ENCODE measurements around the gene NR1D1.
"Not testable (repeated sequence)": the region's sequence is repeated elsewhere in the genome, so short reads cannot be mapped to it uniquely, and the experiment has no call there.

Gene NR1D1

DNA sequence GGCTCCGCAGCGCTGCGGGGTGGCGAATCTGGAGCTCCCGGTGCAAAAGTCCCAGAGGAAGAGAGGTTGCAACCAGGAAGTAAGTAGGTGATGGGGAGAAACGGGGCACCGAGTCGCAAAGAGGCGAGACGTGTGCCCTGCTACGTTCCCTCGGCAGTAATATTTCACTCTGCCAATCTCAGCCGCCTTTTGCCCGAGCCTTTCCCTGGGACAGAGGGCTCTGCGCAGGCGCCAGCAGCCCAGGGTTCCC, at the start of gene NR1D1:
NR1D1 (minus strand) TSS at position 171 of the 250 bp plus-strand sequence. CDS start 495 bp downstream, outside the sequence.
- no peak for DNase-seq (ENCODE audit: low spot score)

DNA sequence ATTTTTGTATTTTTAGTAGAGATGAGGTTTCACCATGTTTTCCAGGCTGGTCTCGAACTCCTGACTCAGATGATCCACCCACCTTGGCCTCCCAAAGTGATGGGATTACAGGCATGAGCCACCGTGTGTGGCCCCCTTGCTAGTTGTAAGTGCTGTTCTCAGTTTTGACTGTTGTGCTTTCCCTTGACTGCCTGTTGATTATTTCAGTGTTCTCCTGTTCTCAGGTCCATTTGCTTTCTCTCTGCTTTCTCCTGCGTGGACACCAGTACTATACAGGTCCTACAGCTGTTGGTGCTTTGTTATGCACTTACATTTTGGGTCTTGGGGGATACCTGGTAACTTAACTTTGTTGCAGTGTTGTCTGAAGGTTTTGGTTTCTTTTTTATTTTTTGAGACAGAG, 48.1 kb upstream of the NR1D1 start:
- no peak for DNase-seq (ENCODE audit: low spot score)

DNA sequence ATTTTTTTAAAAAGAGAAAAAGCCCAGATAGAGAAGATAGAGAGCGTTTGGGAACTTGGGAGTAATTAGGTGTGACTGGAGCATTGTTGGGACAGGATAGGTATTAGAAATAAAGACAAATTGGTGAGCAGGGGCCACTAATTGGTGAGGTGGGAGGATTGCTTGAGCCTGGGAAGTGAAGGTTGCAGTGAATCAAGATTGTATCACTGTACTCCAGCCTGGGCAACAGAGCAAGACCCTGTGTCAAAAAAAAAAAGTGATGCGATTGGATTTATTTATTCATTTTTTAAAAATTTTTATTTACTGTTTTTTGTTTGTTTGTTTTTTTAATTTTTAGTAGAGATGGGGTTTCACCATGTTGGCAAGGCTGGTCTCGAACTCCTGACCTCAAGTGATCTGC, 45.1 kb upstream of the NR1D1 start:
- DNase-seq (ENCODE audit: low spot score), result no peak

DNA sequence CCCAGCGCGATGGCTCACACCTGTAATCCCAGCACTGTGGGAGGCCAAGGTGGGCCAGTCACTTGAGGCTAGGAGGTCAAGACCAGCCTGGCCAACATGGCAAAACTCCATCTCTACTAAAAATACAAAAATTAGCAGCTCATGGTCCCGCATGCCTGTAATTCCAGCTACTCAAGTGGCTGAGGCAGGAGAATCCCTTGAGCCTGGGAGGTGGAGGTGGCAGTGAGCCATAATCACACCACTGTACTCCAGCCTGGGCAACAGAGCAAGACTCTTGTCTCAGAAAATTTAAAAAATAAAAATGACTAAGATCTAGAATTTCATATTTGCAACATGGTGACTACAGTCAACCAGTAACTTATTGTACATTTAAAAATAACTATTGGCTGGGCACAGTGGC, 42.8 kb upstream of the NR1D1 start:
- not testable (repeated sequence) for DNase-seq (ENCODE audit: low spot score)

DNA sequence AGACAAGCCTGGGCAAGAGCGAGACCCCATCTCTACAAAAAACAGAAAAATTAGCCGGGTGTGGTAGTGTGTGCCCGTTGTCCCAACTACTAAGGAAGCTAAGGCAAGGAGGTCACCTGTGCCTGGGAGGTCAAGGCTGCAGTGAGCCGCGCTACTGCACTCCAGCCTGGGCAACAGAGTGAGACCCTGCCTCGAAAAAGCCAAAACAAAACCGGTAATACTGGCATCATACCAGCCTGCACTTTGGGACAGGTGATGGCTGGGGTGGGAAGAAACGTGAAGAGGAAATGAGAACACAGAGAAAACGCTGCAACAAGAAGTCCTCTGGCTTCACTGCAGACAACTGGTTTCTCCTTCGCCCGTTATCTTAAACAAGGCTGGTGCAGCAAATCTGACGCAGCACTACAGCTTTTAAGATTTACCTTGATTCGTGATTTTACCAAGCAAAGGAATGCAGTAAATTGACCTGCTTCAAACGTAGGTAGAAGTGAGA, 39.2 kb upstream of the NR1D1 start:
- DNase-seq (ENCODE audit: low spot score), result no peak

DNA sequence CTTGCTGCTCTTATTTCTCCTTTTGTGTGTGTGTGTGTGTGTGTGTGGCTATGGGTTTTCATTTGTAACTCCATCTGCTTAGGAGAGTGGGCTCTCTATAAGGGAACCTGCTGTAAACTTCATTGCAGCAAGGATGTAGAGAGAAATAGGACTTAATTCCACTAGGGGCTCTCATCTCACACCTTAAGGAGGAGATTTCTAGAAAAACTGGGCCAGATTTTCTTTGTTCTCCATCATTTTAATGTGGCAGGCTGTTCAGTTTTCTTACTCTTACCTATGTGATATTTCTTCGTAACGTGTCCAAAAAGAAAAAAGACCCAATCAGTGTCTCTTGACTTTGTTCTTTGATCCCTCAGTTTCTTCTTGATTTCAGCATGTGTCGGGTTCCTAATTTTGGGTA, 35.4 kb upstream of the NR1D1 start:
- no peak for DNase-seq (ENCODE audit: low spot score)

DNA sequence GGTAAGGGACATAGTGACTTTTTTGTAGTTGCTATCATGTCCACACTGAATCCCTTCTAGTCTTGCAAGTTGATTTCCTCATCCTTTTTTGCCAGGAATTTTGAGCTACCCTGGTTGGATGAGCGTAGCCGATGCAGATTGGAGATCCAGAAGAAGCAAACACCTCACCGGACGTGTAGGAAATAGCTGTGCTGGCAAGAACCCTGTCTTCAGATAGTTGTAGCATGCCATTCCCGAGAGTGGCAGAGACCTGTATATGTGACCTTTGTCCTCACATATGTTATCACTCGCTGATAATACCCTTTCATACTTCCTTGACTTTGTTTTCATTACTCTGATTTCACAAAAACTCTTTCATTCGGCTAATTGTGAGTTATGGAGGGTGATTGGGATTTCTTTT, 33.8 kb upstream of the NR1D1 start:
- DNase-seq (ENCODE audit: low spot score), result no peak

DNA sequence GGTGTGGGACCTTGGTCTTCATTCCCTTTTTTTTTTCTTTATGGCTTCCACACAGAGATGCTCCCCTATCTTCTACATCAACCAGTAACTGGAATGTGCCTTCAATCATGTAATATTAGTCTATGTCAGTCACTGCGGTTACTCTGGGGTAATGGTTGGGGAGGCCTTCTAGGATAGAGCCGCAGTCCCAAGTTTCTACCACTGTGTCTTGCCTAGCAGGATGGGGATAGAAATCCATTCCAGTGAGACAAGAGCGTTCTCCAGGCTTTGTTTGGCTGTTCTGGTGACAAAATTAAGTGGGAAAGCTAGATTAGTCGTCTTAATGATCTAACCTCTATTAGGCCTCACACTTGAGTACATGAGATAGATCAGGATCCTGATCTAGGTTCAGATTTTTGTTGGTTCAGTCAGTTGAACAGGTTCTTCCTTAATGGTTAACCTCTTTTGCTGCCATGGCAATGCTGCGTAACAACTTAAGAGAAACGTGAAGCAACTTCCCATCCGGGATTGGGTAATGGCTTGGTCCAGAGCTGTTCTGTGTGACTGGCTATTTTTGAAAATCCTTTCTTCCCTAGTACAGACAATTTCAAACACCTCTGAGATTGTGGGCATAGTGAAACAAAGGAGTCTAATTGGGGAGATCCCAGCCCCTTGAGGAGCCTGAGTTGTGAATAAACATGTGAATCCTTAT, 30.1 kb upstream of the NR1D1 start:
- DNase-seq (ENCODE audit: low spot score), result no peak

DNA sequence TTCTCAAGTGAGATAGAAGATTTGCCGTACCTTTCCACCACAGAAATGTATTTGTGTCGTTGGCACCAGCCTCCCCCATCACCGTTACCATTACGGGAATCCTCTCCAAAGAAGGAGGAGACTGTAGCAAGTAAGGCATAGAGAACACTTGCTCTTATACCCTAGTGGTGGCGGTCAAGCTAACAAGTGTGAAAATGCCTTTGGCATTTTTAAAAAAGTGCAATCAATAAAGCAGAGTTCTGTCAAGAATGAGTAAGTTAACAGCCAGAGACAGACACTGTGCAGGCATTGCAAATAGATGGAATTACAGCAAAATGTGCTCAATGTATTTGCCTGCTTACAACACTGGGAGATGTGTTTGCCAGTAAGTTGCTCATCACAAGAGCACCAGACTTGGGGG, 29.1 kb upstream of the NR1D1 start:
- DNase-seq (ENCODE audit: low spot score), result no peak

DNA sequence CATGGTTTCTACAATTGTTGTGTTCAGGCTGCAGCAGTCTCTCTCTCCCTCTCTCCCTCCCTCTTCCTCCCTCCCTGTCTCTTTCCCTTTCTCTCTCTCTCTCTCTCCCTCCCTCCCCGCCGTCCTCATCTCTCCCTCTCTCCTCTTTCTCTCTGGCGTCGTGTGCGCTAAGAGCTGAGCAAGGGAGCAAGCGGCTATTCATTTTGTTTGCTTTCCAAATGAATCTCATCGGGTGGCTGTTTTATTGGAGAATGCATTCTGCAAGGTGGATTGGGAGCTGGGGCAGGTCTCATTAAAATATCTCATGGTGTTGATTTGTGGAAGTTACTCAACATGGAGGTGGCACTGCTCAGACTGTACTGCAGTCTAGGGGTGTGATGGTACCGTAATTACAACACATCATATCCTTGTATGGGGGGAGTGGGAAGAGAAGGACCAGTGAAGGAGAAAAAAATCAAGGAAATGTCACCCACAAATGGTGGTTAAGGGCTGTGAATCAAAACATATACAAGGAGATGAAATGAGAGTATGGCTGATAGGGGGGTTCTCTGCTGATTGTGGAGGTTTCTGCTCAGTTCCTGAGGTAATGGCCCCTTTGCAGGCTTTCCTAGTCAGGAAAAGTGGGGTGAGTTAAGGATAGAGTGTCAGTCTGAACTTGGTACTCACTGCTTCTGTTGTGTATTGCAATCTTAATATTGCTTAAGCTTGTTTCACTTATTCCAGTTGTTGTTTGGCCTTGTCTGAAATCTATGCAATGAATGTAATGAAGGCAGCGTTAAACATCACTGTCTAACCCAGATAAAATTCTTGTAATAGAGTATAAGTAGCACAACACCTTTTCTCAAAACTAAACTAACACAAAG, 24.1 kb upstream of the NR1D1 start:
- DNase-seq (ENCODE audit: low spot score), result no peak

DNA sequence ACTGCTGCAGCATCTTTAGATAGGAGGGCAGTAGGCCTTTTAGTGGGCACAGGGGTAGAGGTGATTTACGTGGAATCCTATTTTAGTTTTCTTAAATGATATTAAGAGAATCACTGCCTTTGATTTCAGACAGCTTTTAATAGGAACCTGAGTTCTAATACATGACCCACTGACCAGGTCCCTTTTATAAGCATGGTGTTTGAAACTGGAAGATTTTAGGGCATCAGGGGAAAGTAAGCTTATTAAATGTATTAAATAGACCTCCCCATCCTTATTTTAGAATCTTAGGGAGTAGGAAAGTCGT, 23.4 kb upstream of the NR1D1 start:
- no peak for DNase-seq (ENCODE audit: low spot score)

DNA sequence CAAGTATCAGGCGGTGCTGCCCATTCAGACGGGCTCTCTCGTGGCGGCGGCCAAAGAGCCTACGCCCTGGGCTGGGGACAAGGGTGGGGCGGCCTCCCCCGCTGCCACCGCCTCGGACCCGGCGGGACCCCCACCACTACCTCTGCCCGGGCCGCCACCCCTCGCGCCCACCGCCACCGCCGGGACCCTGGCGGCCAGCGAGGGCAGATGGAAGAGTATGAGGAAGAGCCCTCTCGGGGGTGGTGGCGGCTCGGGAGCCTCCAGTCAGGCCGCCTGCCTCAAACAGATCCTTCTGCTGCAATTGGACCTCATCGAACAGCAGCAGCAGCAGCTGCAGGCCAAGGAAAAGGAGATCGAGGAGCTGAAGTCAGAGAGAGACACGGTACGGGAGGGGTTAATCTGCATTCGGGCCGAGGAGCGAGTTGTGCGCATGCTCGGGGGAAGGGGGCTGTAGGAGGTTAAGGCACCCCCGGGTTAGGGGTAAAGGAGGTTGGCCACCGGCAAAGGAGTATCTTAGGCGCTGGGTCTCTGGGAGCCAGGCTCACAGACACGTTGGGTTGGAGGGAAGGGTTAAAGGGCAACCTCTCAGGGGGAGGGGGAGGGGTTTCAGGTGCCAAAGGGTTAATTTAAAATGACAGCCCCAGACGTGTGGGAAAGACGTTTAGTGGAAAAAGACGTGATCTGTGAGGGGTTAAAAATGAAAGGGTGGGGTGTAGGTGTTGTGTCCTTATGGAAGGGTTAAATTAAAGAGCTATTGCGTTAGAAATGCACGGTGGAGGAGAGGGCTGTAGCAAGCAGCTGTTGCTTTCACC, 22.8 kb upstream of the NR1D1 start:
- DNase-seq (ENCODE audit: low spot score), result peak; percentile 65

DNA sequence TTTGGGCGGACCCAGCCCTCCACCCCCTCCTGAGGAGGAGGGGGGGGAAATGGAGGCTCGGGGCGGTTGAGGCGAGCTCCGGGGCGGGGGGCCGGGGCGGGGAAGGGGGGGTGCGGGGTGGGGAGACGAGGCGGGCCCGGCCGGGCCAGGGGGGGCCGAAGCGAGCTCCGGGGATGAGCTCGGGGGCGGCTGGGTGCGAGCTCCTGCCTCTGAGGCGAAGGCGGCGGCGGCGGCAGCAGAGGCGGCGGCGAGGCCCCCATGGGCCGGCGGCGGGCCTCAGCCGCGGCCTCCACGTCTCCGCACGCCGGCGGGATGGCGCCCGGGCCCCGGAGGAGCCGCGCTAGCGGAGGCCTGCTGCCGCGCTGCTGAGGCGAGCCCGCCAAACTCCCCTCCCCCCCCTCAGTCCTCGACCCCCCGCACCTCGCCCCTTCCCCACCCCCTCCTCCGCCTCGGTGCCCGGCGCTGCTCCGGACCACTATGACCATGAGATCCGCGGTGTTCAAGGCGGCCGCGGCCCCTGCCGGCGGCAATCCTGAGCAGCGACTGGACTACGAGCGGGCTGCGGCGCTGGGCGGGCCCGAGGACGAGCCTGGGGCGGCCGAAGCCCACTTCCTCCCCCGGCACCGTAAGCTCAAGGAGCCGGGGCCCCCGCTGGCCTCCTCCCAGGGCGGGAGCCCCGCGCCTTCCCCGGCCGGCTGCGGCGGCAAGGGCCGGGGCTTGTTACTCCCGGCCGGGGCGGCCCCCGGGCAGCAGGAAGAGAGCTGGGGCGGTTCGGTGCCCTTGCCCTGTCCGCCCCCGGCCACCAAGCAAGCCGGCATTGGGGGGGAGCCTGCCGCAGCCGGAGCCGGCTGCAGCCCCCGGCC, 22.0 kb upstream of the NR1D1 start:
- no peak for DNase-seq (ENCODE audit: low spot score)

DNA sequence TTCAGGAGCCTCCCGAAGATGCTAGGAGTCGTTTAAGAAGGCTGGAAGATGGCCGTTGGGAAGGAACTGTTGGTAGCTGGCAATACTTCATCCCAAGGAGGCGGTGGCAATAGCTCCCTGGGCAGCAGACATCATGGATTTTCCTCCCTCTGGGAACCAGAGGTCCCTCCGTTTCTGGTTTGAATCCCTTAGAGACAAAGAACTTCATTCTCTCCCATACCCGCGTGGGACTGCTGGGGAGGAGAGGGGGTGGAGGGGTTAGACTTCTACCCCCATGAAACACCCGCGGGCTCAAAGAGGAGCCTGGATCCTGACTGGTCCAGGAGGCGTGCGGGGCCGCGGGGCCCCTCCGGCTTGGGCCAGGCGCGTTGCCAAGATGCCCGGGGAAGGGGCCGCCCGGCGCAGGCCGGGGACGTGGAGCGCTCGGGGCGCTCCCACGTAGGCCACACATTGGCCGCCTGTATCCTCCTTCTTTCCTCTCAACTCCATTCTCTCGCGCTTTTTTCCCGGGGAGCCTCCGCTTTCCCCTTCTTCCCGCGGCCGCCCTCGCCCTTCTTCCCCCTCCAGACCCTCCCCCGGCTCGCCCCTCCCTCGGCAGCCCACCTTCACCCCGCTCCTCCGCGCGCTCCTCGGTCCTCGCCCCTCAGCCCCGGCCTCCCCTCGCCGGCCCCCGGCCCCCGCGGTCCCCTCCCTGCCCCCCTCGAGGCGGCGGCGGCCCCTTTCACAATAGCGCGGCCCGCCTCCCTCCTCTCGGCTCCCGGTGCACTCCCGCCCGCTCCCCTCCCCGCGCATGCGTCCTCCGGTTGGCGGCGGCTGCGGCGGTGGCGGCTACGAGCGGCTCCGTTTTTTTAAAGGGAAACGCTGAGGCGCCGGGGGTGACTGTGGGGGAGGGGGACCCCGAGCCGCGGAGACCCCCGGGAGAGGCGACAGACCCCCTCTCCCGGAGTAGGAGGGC, 21.1 kb upstream of the NR1D1 start, which contains the start of gene MSL1:
MSL1 (plus strand) TSS at position 791 of the 955 bp plus-strand sequence. CDS start 642 bp downstream, outside the sequence.
- peak; percentile 81 for DNase-seq (ENCODE audit: low spot score)

DNA sequence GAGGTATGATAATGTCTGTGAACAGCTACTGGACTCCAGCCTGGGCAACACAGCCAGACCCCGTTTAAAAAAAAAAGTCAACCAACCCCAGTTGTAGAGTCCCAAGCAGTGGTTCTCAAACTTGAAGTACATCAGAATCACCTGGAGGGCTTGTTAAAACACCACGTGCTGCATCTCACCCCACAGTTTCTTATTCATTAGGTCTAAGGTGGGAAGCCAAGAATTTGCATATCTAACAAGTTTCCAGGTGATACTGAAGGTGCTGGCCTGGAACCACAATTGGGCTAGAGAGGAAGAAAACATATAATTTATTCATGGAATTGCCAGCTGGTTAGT, 14.7 kb upstream of the NR1D1 start:
- DNase-seq (ENCODE audit: low spot score), result no peak

DNA sequence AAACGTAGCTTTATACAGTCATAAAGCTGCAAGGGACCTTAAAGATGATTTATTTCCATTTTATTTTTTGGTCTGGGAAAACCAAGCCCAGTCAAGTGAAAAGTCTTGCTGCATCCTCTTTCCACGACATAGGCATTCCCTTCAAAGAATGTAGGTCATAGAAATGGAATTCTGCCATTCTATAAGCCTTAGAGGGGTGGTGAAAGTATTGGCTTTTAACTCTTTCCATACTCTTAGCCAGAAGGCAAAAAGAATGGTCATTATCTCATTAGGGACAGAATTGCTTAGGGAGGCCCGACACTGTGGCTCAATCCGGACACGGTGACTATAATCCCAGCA, 13.5 kb upstream of the NR1D1 start:
- DNase-seq (ENCODE audit: low spot score), result peak; percentile 53

DNA sequence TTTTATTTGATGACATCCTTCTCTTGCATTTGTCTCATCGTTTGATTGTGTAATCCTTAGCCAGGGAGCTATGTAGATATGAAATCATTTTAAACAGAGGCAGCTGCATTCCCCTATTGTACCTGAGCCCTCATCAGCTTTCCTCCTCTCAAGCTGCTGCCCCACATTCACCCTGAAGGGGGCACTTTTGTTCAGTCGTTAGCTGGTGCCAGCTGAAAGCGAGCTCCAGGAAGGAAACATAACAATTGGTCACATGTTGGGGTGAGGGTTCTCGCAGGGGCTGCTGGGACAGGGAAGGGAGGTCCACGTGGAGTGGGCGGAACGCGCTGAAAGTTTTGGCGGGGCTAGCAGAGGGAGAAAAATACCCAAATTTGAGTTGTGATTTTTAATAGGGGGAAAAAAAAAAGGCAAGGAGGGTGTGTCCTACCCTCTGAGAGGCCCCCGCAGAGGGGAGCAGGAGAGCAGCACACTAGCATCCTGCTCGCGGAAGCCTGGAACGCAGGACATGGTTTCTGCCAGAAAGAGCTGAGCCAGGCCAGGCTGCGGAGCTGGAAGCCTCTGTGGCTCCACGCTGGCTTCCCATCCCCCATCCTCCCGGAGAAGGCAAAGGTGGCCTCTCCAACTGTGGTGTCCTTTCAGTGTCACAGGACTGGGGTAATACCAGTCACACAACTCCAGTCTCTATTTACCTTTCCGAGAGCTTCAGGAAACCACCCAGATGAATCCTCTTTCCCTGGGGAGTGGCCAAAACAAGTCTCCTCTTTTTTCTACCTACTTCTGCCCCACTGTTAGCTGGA, 12.9 kb upstream of the NR1D1 start:
- peak; percentile 97 for DNase-seq (ENCODE audit: low spot score)

DNA sequence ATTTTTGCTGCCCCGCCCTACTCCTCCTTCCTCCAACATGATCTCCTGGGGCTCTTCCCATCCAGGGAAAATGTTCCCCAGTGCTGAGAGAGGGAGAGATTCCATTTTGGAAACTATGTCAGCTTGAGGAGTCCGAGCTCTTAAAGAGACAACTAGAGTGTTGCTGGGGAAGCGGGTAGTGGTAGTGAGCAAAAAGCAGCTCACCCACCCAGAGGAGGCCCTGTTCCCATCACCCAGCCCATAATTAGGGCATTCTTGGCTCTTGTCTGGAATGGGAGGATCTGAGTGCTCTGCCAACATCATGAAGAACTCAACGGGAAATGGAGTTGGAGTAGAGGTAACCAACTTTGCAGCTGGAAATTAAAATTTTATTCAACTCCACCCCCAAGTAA, 12.3 kb upstream of the NR1D1 start:
- DNase-seq (ENCODE audit: low spot score), result no peak

DNA sequence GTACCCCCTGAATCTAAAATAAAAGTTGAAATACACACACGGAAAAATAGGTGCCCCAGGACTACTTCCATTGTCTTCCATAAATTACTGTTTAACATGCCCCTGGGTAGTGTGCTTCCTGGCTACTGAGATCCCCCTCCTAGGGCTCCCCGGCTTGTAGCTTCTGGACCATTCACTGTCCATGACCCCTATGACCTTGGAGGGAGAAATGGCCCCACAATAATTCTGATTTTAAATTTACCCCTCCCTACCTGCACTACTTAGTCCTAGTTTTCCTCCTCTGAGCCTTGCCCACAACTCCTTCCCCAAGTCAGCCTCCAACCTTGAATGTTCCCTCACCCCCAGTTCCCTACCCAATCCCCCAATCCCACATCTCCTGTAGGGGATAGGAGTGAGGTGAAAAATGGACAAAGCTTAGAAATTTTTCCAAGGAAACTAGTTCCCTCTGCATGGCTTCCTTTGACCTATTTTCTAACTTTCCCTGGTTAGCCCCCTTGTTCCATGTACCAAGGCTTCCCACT, 11.9 kb upstream of the NR1D1 start:
- no peak for DNase-seq (ENCODE audit: low spot score)

Measured in RKO (cell line).